Renal pelvis (tissue), 4 donors: Measurements from ENCODE around the gene TOP2B. TPM values are rescaled to one million over a fixed set of nuclear protein-coding genes. Genes with fewer than 3 reads are reported as not detected.

ENCODE experiments used
- DNase-seq: peaks from one replicate; pipeline ENCODE4 v3.0.0-alpha.2; 2013
- polyA plus RNA-seq, 3 donors: library from polyadenylated mRNA; unstranded; fragments of 120-200 nt; gene quantifications; one replicate each; pipeline ENCODE4 v1.2.1, GENCODE V29; 2013; ENCODE audit not compliant: insufficient read length in 3 of 3

TOP2B gene
- polyA plus RNA-seq, 3 donors = 266 to 288 (median 270) TPM

DNA sequence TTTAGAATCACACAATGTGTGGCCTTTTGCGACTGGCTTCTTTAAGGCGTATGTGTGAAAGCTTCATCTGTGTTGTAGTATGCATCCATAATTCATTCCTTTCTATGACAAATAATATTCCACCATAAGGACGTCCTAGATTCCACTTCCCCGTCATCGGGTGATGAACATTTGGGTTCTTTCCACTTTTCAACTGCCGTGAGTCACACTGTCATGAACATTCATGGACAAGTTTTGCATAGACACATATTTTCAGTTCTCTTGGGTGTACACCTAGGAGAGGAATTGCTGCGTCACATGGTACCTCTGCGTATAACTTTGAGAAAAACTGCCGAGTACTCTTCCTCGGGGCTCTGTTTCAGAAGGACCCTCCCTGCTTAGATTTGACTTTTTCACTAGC lies 97.3 kb downstream of the TOP2B start:
- DNase-seq = no peak

DNA sequence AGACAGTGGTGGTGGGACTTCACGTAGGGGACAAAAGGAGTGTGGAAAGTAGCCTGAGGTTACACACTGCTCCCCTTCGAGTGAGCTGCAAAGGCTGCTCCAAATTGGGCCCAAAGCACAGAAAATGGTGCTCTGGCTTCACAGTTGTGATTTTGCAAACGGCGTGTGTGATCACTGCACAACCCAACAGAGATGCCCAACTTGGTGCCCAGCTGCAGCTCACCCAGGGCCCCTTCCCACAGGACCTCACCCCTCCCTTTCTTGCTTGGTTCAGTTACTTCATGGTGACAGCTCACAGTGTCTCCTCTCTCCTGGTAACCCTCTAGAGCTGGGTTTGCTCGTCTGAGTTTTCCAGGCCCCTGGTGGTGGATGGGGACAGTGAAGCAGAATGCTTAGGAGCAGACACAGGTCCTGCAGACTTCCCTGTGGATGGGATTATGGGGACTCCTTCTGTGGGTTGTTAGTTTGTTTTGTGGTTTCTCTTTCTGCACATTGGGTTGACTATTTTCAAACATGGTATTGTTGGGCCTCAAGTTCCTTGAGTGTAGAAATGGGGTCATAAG lies 98.3 kb downstream of the TOP2B start:
- no peak for DNase-seq

DNA sequence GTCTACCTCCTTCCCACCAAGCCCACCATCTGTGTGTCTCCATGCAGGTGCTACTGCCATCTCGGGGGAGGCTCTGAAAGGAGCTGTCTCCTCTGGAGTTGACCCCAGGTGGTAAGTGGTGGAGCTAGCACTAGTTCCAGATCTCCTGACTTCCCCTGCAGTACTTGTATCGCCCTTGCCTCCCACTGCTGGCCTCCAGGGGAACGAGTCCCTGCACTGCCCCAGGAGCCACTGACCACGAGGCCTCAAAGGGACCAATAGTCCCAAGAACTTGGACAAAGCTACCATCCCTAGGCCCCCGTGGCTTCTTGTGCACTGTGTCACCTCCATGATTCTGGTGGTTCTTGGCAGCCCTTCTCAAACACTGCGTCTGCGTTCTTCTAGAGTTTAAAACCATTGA lies 98.9 kb downstream of the TOP2B start:
- DNase-seq = no peak

DNA sequence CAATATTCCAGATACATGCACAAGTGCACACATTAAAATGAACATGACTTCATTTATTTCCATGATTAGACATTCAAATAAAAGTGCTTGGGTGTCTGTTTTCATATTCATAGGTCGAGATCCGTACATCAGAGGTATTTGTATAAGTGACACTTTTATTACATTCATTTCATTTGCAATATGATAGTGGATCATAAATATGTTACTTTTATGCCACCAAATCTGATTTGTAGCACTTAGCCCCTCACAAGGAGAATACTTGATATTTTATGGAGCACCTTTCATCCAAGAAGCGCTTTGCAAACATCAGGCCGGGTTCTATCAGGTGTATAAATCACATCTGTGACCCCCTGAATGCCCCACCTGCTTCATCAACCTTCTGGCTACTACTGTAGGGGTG lies 100.6 kb downstream of the TOP2B start:
- DNase-seq = no peak

DNA sequence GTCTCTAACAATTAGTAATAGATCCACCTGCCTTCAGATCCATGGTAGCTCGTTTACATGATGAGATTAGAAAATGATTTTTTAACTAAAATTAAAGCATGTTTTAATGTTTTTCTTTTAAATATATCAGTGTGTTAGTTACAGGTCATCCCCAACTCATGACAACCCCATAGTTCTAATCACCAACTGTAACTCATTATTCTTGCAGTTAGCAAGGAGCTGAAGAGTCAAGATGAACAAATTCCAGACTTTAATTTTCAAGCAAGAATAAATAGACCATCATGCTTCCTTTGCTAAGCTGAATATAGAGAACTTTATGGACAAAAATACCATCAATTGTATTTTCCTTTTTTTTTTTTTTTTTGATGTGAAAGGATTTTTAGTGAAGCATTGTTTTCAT lies 101.1 kb downstream of the TOP2B start:
- no peak for DNase-seq

DNA sequence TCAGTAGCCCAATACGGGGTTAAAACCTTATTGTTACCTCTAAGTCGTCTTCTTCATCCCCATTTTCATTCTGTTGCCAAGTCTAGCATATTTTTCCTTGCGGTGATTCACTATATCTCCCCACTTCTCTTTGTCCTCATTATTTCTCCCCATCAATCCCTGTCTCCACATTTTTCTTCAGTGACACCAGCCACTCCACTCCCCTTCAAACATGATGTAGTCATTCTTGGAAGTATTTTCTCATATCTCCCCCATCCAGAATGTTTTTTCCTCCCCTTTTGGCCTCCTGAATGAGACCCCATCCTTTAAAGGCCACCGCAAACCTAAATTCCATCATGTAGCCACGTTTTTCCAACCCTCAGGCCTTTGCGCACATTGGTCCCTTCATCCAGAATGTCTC lies 105.9 kb downstream of the TOP2B start:
- DNase-seq = no peak

DNA sequence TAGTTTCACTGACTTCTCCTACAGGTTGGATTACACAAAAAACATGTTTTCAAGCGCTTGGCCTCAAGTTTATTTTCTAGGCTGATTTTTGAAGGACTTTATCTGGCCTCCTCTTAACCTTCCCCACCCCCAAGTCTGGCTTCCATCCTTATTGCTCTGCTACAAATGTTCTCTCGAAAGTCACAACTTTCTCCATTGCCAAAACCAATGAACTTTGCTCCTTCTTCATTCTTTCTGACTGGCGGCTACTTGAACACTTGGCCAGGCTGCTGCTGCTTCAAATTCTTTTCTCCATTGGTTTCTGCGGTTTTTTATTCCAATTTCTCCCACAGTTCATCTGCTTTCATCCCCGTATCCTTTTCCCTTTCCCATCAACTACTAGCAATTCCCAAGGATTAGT lies 106.6 kb downstream of the TOP2B start:
- peak; percentile 73 for DNase-seq

DNA sequence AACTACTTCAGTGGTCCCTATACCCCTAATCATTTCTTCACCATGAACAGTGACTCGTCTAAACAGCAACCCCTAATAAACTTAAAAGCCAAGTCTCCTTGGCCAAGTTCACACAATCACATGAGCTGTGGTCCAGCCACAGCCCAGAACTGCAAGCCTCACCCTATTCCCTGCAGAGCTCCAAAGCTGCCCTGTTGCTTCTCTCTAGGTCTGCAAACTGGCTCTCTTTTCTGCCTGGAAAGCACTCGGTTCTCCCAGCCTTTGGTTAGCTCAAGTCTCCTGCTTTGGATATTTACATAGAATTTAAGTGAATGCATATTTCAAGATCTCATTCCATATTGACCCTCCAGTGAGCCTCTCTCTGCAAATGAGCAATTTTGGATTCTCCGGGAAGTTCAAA lies 107.0 kb downstream of the TOP2B start:
- DNase-seq = no peak

DNA sequence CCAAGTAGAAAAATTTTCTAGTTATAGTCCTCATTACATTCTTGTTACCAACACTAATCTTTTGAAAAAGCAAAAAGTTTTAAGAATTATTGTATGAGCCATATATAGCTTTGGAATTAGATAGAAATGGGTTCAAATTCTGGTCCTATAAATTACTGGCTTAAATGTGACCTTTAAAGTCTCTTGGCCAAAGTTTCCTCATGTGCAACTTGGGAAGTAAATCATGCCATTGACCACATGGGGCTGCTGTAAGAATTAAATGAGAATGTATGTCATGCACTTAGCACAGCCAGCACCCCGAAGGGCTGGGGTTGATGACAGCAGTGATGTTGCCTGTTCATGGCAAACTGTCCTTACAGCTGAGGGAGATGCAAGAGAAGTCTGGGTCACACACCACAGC lies 108.3 kb downstream of the TOP2B start:
- DNase-seq = no peak

DNA sequence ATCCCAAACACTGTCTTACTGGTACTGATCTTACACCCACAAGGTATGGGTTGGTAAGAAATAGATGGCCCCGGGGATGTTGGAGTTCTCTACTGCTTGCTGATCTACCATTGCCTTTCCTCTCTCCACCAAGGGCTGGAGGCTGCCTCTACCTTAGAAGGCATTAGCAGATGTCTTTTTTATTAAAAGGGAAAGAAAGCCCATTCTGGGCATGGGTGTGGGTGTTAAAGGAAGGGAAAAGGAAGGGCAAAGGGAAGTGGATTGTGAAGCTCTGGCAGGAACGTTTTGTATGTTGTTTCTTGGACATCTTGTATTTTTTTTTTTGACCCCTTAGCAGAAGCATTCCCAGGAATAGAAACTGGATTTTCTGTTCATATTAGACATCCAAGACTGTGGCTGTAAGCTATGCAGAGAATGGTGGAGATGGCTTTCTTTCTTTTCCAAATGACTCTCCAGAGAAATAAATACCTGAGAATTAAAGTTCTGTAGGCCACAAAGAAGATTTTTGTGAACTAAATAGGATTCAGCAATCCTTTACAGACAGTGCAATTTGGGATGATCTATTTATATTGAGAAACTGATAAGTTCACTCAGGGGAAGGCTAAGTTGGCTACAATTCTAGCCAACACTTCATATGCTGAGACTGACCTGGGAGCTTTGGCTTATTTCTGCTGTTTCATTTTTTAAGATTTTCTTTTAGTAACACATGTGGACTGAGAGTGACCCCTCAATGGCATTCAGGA lies 108.8 kb downstream of the TOP2B start:
- DNase-seq = no peak

DNA sequence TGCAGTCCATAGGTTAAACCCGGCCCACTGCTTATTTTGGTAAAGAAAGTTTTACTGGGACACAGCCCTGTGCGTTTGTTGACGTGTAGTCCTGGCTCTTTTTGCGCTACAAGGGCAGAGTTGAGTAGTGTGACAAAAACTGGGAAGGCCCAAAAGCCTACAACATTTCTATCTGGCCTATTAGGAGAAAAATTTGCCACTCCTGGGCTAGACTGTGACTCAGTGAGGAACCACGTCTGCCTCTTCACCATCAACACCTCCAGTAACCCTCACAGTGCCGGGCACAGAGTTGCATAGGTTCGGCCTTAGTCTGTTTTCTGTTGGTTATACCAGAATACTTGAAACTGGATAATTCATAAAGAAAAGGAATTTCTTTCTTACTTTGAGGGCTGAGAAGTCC lies 110.3 kb downstream of the TOP2B start:
- DNase-seq = no peak

DNA sequence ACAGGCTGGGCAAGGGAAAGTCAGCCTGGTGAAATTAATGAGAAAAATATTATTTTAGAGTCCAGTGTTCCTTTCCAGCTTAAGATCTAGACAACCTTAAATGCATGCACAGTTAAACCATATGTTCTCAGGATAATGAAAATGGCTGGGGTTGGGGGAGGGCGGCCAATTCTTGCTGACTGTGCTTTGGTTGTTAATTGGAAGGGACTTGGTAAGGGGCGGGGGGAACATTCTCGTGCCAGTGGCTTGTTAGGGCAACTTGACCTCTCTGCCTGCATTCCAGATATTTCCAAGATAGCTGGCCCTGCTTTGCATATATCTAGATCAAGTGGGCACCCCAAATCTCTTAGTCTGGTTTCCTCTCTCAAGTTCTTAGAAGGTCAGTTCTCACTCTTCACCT lies 112.5 kb downstream of the TOP2B start:
- no peak for DNase-seq

DNA sequence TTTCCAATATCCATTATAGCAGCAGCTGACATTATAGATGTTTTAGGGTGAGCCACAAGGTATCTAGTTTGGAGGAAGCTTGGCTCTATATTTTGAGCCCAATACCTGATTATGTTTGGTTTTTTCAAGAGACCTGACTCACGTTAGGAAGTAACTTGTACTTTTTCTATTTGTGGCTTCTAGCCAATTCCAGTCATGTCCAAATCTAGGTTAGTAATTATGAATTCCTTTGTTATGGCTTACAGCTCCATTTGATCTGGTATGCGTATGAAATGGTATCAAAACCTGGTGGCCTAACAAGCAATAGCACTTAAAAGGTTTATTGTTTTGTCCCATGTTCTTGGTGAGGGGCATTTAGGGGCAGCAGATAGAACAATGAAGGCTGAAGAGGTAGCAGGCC lies 115.9 kb downstream of the TOP2B start:
- no peak for DNase-seq

DNA sequence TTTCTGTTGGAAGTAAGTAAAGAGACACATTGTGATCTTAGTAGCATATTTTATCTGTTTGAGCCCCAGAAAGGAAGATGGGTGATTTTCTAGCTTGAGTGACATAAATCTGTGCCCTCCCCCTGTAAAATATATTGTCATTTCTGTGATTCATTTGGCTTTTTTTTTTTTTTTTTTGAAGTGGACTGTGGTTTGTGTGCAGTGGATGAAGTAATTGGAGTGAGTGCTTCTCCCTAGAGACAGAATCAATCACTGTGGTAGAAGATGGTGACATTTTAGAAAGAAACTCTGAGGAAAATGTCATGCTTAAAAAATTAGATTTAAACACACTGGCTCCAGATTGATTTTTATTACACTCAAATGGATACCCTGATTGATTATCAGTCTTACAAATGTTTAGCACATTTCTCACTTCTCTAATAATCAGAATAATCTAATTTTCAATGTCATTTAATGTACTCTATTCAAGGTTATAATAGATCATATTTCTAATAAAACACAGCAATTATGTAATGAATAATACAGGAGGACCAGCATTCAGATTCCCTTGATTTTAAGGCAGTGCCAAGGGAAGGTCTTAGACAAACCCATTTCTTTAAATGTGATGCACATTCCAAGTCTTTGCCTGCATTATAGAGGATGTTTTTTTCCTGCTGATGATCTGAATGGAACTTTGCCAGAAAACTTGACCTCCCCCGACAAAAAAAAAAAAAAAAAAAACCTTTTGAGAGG lies 116.6 kb downstream of the TOP2B start:
- no peak for DNase-seq

Other genes starting within 250 kb of the TOP2B start
- 10 to 100 TPM; 39.7 to 44.1 (median 42.5) TPM for gene RARB, start 236.6 kb downstream of the TOP2B start, polyA plus RNA-seq
- gene NGLY1, start 118.5 kb upstream of the TOP2B start, polyA plus RNA-seq = 10 to 100 TPM; 38.0 to 42.1 (median 38.4) TPM
- 10 to 100 TPM; 20.2 to 25.5 (median 24.2) TPM for gene OXSM, start 125.2 kb upstream of the TOP2B start, polyA plus RNA-seq